HG03558 (cell line): ENCODE data around the gene SATB1.

ENCODE experiments used
- ATAC-seq: cut with Tn5 transposase; IDR thresholded peaks from one replicate; pipeline ENCODE4 v1.9.1; 2021; ENCODE audit warnings: moderate number of reproducible peaks; ENCODE audit not compliant: unreplicated experiment; ENCODE audit errors: extremely low read depth

Gene SATB1

DNA sequence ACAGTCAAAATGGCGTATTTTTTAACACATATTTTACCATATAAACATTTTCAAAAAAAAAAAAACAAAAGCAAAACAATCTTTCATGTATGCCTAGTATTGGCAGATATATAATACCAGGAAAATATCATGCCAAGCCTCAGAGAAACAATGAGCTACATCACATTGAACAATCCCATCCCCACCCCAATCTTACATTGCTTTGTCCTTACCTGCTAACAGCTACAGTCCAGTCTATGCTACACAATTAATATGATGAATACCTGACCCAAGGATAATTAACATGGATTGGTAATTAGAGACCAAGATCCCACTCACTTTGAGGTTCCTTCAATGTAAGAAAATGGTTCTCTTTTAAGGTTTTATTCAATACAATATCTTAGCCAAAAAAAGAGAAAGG, 7.6 kb upstream of the SATB1 start:
- no peak for ATAC-seq

DNA sequence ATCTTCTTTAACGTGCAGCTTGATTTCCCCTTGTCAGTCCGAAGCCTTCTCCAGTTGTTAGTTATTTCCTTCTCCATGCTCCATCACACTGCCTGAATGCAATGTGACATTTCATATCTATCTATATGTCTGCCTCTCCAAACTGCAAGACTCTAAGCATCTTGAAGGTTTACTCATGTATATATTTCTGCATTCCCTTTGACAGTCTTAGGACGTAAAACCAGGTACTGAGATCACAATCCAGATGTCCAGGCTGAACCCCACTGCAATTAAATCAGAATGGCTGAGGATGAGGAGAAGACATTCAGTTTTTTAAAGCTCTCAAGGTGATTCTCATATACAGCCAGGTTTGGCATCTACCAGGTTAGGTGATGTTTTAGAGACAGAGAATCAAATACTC, 6.1 kb upstream of the SATB1 start:
- ATAC-seq, result no peak

DNA sequence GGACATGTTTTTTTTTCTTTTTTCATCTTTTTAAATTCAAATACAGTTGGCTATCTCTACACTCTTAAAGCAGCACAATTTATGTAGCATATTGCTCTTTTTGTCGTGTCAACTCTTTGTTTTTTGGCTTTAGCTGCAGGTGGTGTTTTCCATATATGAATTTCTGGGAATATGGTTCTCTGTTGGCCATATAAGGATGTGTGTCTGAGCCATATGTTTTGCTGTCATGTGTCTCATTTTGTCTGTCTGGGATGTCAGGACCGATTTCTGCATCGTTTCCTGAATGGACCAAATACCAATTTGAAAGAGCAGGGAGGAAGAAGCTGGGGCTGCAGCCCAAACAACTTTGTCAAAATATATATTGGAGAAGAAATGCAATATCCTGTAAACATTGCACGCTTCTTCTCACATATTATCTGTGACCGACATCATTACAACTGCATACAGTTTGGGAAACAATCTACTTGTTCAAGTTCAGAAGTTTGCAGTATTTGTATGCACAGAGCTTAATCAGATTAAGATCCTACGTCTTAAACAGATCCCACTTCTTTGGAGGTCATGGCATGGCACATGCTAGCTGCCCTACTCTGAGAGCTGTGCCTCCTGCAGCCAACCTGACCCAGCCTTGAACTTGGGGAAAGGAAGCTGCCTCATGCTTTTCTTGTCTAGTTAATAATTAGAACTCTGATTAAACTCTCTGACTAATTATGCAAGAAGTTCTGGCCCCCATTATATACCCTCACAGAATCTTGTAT, 4.0 kb upstream of the SATB1 start:
- no peak for ATAC-seq

GRCh38 chr3:18428036-18428435, 2.9 kb upstream of the SATB1 start:
- no peak for ATAC-seq

DNA sequence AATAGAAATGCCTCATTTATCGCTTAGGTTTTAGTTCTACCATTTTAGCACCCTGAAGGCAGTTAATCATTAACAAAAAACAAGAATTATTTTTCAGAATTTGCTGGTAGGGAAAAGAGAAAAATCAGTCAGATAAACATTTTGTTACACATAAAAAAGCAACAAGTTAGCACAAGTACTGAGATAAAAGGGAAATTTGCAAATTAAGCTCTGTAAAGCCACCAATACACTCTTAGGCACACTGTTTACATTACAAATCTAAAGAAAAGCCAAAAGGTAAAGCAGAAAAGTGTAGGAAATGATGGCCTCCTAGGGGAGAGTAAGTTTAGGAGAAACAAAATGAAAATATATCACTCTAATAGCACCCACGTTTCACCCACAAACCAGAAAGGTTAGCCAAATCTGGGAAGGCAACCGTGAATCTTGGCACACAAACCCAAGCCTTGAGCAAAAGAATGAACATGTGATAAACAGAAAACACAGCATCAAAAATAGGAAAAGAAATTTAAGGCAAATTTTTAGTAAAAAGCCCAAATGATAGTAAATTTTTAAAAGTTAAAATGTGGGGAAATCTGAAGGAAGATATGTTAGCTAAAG, 1.6 kb upstream of the SATB1 start:
- no peak for ATAC-seq

- ATAC-seq, result no peak
Observed at GRCh38 chr3:18425641-18426257, 610 bp upstream of the SATB1 start.

DNA sequence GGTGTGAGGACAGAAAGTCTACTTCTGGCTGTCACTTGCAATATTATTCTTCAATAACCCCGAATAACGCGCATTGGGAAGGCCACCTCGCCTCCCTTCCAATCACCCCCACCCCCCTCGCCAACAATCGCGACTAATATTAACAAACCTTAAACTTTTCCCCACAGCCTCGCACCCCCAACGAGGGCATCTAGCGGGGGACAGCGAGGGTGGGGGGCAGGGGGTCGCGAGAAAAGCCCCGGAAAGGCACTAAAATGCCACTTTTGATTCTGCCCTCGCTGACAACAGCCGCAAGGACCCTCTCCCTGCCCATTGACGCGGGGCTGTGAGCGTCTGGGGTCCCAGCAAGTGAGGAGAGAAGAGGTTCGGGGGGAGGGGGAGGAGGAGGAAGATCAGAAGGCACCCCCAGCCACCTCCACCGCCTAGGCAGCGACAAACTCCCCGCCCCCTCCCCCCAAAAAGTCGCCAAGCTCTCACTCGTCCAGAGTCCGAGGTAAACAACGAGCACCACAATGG, 868 bp downstream of the SATB1 start:
- ATAC-seq, result no peak

DNA sequence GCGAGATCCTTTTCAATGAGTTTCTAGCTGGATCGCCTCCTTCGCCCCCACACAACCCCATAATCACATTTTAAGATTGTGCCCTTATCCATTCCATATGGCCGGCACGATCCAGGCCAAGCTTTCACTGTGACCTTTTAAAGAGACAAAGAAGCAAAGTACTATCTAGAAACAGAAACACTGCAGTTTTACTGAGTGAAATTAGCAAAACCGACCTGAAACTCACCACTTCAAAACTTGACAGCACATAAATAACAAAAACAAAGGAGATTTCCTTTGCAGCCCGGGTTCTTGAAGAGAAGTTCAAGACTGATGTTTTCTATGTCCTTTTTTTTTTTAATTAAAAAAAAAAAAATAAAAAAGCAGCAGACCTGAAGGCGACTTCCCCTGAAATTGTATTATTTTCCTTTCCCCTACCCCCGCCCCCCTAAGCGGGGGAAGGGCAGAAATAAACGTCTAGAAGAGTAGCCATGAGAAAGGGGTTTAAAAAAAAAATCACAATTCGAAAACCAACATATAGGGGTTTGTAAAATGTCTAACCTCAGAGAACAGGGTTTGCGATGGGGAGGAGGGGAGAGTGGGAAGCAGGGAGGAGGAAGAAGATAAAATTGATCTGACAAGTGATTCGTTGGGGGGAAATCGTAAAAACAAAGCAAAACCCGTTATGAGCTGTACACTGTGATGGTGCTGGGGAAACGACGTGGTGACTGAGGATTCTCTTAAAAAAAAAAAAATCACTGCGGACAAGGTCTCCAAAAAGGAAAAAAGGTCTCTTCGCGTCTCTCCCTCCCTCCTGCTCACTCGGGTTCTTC, 1.5 kb downstream of the SATB1 start:
- peak; percentile 93 for ATAC-seq

- no peak for ATAC-seq
Observed at GRCh38 chr3:18422972-18423371, 2.2 kb downstream of the SATB1 start.

DNA sequence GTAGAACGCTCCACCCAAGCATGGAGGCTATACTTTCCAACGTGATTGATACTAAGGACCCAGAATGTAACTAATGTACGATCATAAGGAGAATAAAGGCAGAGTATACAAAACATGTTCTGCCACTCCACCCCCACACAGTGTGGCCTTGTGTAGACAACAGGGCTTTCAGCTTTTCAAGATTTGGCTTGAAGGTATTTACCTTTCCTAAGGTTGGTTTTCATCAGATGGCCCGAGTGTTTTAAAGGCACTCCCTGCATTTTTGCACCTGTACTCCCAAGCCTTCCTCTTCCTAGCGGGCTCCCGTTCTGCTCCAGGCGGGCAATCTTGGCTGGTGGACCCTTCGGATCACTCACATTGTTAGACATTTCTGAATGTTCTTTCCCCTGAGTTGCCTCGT, 4.6 kb downstream of the SATB1 start:
- ATAC-seq, result no peak

DNA sequence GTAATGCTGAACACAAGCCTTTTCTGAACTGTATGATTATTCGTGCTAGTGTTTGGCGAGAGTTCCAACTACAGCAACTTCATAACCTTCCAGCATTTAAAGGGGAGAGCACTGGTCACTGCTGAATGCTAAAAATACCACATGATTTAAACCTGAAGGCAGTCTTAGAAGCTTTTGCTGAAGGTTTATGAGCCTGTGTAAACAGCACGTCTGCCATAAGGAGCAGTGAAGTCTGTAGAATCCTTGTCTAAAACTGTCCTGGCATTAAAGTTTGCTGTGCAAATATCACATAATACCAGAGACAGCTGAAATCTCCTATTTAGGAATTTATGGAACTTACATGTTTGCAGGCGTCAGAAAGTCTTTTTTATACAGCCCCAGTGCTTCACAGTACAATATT, 5.9 kb downstream of the SATB1 start:
- no peak for ATAC-seq

DNA sequence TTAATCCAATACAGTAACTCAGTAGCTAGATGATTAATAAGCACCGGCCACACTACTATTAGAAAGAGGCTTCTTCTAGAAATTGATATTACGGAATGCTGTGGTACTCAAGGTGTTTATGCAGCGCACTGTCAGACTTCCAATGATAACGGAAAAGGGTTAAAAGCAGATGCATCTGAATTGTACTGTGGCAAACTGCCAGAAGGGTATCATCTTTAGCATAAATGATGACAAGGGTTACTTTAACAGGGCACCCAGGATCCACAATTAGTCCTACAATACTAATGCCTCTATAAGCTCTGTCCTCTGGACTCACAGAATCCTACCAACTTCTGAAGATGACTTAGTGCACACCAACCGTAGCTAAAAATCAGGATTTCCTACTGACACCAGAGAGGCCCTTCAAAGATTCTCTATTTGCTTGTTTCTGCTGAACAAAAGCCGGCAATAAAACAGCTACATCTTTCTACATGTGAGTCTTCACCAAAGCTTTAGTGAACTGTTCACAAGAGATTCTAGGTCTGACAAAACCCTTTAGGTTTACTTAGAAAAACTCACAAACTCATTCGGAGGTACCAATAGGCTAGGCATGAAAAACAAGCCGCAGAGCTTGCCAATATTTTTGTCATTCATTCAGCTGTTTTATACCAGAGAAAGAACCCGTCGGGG, 7.1 kb downstream of the SATB1 start:
- no peak for ATAC-seq

- ATAC-seq, result no peak
Observed at GRCh38 chr3:18416332-18416731, 8.8 kb downstream of the SATB1 start.

GRCh38 chr3:18415839-18416238, 9.3 kb downstream of the SATB1 start:
- no peak for ATAC-seq

- no peak for ATAC-seq
Observed at GRCh38 chr3:18415167-18415566, 10.0 kb downstream of the SATB1 start.

GRCh38 chr3:18412684-18413083, 12.5 kb downstream of the SATB1 start:
- ATAC-seq, result no peak

DNA sequence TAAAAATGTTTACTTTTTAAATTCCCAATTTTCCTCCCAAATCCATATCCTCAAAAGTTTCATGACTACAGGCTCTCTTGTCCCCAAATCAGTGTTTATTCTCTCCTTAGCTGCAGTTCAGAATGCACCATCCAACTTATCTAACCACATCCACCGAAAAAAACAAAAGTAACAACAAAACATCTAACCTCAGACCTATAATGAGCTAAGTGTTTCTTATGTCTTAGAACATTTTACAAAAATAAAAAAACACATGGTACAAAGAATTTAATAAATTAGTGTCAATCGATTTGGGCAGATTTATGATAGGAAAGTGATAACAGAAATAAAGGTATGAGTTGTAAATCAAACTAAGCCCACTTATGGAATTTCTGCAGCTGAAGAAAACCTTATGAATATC, 13.6 kb downstream of the SATB1 start:
- ATAC-seq, result no peak

- no peak for ATAC-seq
Observed at GRCh38 chr3:18410205-18410604, 14.9 kb downstream of the SATB1 start.

DNA sequence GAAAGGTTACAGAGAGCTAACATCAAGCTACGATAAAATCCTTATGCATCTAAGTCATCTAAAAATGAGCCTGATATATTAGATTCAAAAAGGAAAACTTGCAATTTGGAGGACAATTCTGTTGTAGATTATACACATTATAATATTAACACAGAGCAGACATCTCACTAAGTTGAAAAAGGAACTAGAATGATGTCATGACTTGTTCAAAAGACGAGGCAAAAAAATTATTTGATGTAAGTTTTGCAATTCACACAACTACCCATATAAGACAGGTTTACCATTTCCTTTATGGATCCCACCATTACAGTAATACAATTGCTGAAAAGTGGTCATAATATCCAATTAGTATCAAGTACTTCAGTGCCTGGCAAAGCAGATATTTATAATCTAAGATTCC, 15.9 kb downstream of the SATB1 start:
- no peak for ATAC-seq

- ATAC-seq, result no peak
Observed at GRCh38 chr3:18405141-18405540, 20.0 kb downstream of the SATB1 start.
